ENCODE results near the gene KIF6.

KIF6 gene

DNA sequence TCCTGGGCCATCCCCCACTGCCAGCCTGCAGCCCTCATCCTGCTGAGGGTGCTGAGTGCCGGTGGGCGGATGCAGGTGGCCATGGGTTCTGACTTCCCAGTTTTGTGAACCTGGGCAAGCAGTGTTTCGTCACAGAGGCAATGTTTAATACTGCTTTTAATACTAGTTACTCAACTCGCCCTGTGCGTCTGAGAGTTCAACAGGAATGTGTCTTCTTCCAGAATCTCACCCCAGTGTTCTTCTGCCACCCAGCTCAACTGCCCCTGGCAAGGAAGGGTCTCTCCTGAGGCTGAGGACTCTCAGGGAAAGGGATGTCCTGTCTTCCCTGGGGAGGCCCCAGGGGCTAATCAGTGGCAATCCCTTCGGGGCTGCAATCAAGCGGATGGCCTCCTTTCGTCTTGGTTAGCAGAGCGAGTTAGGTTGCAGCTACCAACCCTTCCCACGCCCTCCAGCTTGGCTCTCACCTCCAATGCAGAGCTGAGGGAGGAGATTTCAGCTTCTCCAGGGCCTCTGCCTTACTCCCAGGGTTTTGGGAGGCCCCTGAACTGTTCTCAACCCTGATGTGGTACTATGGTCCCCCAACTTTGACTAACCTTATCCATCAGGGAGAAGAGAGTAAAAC is 404.7 kb downstream of the KIF6 start:
- no peaks in the 10 kb centered on the region for H3K4me1 ChIP-seq (ENCODE audit: control insufficient read depth, insufficient read depth, low read length, unreplicated experiment)
- H2AFZ ChIP-seq (ENCODE audit: low read length, unreplicated experiment) = no peak overlapping the region
- H3K27ac ChIP-seq (ENCODE audit: low read depth, low read length) = no peak overlapping the region
- H3K27me3 ChIP-seq (ENCODE audit: insufficient read depth, low read length) = peaks cover 73% of the 10 kb centered on the region
- no peaks in the 10 kb centered on the region for H3K36me3 ChIP-seq (ENCODE audit: insufficient read depth, low read length)
- H3K4me3 ChIP-seq (ENCODE audit: low read depth, low read length) = no peak overlapping the region
- H3K79me2 ChIP-seq (ENCODE audit: control insufficient read depth, insufficient read depth, low read length, unreplicated experiment) = no peaks in the 10 kb centered on the region

DNA sequence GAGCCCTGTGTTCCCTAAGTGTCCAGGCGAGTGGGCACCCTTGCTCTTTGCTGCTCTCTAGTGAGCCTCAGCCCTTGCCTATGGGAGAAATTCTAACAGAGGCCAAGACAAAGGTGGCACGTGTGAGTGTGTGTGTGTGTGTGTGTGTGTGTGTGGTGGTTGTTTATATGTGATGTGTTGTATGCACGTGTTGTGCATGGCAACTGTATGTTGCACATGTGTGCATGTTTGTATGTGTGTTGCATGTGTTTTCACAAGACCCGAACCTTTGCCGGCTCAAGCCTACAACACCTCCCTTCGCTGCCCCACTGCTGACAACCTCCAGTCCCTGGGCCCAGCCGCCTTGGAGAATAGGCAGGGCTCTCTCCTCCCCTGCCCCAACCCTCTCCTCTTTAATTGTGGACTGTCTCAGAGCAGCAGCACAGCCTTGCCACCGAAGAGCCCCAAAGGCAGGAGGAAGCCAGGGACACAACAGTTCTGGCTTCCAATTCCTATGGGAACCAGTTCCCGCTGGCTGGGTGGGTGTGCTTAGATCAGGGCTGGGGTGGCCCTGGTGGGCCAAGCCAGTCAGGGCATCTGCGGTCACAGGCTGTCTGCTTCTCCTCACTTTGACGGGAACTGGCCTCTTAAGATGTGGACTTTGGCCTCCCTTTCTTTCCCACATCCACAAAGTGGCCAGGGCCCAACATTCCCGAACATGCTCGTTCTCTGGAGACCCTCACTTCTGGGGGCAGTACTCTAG is 405.4 kb downstream of the KIF6 start:
- no peaks in the 10 kb centered on the region for H3K79me2 ChIP-seq (ENCODE audit: control insufficient read depth, insufficient read depth, low read length, unreplicated experiment)
- no peak overlapping the region for H3K4me3 ChIP-seq (ENCODE audit: low read depth, low read length)
- peaks cover 80% of the 10 kb centered on the region for H3K27me3 ChIP-seq (ENCODE audit: insufficient read depth, low read length)
- H3K4me1 ChIP-seq (ENCODE audit: control insufficient read depth, insufficient read depth, low read length, unreplicated experiment) = no peaks in the 10 kb centered on the region
- no peak overlapping the region for H2AFZ ChIP-seq (ENCODE audit: low read length, unreplicated experiment)
- no peaks in the 10 kb centered on the region for H3K36me3 ChIP-seq (ENCODE audit: insufficient read depth, low read length)
- H3K27ac ChIP-seq (ENCODE audit: low read depth, low read length) = no peak overlapping the region

DNA sequence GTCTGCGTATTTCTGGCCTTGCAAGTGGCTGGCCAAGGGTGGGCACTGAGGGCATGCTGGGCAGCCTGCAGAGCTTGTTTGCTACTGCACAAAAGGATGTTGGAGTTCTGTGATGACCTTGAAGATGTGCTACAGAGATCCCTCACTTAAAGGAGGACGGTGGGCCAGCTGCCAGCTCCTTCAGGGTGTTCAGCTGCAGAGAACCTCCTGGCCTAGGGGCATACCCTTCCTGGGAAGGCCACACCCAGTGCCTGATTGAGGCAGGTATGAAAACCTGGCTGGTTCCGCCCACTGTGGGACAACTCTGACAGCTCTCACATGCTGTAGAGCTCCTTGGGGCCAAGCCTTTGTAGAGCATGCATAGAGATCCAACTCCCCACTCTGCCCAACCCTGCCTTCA is 408.0 kb downstream of the KIF6 start:
- no peak overlapping the region for H3K4me3 ChIP-seq (ENCODE audit: low read depth, low read length)
- no peak overlapping the region for H2AFZ ChIP-seq (ENCODE audit: low read length, unreplicated experiment)
- peaks cover 87% of the 10 kb centered on the region for H3K27me3 ChIP-seq (ENCODE audit: insufficient read depth, low read length)
- H3K36me3 ChIP-seq (ENCODE audit: insufficient read depth, low read length) = no peaks in the 10 kb centered on the region
- no peaks in the 10 kb centered on the region for H3K4me1 ChIP-seq (ENCODE audit: control insufficient read depth, insufficient read depth, low read length, unreplicated experiment)
- no peaks in the 10 kb centered on the region for H3K79me2 ChIP-seq (ENCODE audit: control insufficient read depth, insufficient read depth, low read length, unreplicated experiment)
- H3K27ac ChIP-seq (ENCODE audit: low read depth, low read length) = no peak overlapping the region

DNA sequence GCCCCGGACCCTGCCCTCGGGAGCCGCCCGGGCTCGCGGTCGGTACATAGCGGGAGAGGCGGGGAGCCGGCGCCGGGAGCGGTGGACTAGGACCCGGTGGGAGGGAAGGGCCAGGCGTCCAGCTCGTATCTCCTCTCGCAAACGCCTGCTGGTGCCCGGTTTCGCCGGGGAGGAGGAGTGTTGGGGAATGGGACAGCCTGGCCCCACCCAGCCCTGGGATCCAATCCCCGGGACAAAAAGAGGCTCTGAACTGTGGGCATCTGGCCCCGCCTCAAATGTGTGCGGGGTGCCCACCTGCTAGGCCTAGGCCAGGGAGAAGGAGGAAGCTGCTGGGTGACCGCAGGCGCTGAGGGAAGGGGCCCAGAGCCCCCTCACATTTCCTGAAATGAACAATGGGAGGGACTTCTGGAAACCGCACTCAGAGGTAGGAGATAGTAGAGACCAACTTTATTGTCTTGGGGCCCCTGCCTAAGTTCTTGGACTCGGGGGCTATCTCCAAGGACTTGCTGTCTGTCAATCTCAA is 410.9 kb downstream of the KIF6 start, which contains the start of gene KCNK17:
KCNK17 (minus strand) TSS at position 147 of the 523 bp plus-strand sequence; CDS start at position 48, 99 bp downstream.
- no peaks in the 10 kb centered on the region for H3K4me1 ChIP-seq (ENCODE audit: control insufficient read depth, insufficient read depth, low read length, unreplicated experiment)
- no peak within 1 kb of the TSS for H3K4me3 ChIP-seq (ENCODE audit: low read depth, low read length)
- no peaks in the 10 kb centered on the region for H3K36me3 ChIP-seq (ENCODE audit: insufficient read depth, low read length)
- H2AFZ ChIP-seq (ENCODE audit: low read length, unreplicated experiment) = no peak within 1 kb of the TSS
- H3K27ac ChIP-seq (ENCODE audit: low read depth, low read length) = no peak within 1 kb of the TSS
- H3K79me2 ChIP-seq (ENCODE audit: control insufficient read depth, insufficient read depth, low read length, unreplicated experiment) = no peaks in the 10 kb centered on the region
- peaks cover 74% of the 10 kb centered on the region for H3K27me3 ChIP-seq (ENCODE audit: insufficient read depth, low read length)

DNA sequence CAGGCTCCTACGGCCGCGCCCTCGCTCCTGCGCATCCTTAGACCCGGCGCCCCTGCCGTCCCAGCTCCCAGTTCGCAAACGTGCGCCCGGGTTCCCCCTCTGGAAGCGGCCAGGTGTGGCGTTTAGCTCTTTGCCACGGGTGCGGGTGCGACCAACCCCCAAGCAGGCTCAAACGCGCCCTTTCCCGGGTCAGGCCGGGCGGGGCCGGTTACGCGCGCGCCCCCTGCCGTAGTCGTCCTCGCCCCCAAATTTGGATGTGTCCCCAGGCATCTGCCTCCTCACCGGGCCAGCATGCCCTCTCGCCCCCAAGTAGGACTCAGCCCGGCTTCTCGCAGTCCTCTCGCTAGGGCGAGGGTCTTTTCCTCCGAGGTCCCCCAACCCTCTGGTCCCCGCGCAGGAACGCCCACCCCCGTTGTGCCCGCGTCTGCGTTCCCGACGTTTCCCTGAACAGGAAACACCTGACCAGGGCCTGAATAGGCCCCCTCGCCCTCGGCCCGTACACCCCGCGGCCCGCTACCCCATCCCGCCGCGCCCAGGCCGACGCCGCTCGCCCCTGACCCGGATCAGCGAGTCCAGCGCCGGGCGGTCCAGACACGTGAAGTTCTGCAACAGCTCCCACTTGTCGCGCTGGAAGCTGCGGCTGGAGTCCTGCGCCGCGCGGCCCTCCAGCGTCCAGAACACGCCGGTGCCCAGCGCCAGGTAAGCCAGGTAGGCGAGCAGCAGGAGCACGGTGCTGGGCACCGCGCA is 411.5 kb downstream of the KIF6 start:
- no peaks in the 10 kb centered on the region for H3K79me2 ChIP-seq (ENCODE audit: control insufficient read depth, insufficient read depth, low read length, unreplicated experiment)
- H2AFZ ChIP-seq (ENCODE audit: low read length, unreplicated experiment) = no peak overlapping the region
- peaks cover 68% of the 10 kb centered on the region for H3K27me3 ChIP-seq (ENCODE audit: insufficient read depth, low read length)
- H3K4me1 ChIP-seq (ENCODE audit: control insufficient read depth, insufficient read depth, low read length, unreplicated experiment) = no peaks in the 10 kb centered on the region
- H3K4me3 ChIP-seq (ENCODE audit: low read depth, low read length) = no peak overlapping the region
- H3K36me3 ChIP-seq (ENCODE audit: insufficient read depth, low read length) = no peaks in the 10 kb centered on the region
- H3K27ac ChIP-seq (ENCODE audit: low read depth, low read length) = no peak overlapping the region

DNA sequence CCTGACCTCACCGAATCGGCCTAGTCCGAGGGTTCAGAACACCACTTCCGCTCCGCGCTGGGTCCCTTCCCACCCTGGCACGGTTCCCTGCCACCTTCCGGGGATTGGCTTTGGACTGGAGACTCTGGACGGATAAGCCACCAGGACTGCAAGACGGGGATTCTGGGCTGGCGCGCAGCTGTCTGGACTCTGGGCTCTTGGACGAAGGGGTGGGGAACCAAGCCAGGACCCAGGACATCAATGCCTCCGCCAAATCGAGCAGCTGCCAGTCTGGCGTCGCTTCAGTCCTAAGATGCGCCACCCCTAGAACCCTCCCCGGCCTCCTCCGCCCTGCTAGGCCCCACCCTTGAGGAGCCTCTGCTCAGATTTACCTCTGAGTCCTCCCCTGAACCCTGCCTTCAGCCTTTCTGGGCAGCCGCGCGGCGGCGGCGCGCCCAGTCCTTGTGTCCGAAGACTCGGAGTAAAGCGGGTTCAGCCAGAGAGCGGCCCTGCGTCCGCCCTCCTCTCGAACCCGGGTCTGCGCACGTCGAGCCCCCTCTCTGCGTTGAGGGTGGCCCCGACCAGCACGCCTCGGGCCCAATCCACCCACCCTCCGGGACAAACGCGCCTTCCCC is 412.2 kb downstream of the KIF6 start:
- H2AFZ ChIP-seq (ENCODE audit: low read length, unreplicated experiment) = no peak overlapping the region
- no peak overlapping the region for H3K4me3 ChIP-seq (ENCODE audit: low read depth, low read length)
- H3K4me1 ChIP-seq (ENCODE audit: control insufficient read depth, insufficient read depth, low read length, unreplicated experiment) = no peaks in the 10 kb centered on the region
- H3K36me3 ChIP-seq (ENCODE audit: insufficient read depth, low read length) = no peaks in the 10 kb centered on the region
- H3K79me2 ChIP-seq (ENCODE audit: control insufficient read depth, insufficient read depth, low read length, unreplicated experiment) = no peaks in the 10 kb centered on the region
- no peak overlapping the region for H3K27ac ChIP-seq (ENCODE audit: low read depth, low read length)
- H3K27me3 ChIP-seq (ENCODE audit: insufficient read depth, low read length) = peaks cover 64% of the 10 kb centered on the region

DNA sequence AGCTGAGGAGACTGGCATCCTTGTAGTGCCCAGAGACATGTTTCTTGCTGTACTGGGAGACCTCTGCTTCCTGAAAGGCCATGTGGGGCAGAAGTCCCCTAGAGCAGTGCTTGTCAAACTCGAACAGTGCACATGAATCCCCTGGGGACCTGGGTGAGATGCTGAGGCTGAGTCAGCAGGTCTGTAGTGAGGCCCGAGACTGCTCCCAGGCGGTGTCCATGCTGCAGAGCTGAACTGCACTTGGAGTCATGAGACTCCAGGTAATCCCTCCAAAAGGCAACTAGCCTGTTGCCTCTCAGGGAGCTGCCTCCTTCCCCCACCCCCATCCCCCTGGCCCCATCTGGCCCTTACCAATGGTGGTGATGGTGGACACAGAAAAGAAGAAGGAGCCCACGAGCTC is 414.7 kb downstream of the KIF6 start:
- Histone ChIP-seq H3K4me1 (ENCODE audit: control insufficient read depth, insufficient read depth, low read length, unreplicated experiment) (no peaks in the 10 kb centered on the region), H3K27me3 (ENCODE audit: insufficient read depth, low read length) (peaks cover 46% of the 10 kb centered on the region), H3K36me3 (ENCODE audit: insufficient read depth, low read length) (no peaks in the 10 kb centered on the region), H2AFZ (ENCODE audit: low read length, unreplicated experiment) (no peak overlapping the region), H3K79me2 (ENCODE audit: control insufficient read depth, insufficient read depth, low read length, unreplicated experiment) (no peaks in the 10 kb centered on the region), H3K27ac (ENCODE audit: low read depth, low read length) (no peak overlapping the region), H3K4me3 (ENCODE audit: low read depth, low read length) (no peak overlapping the region)

DNA sequence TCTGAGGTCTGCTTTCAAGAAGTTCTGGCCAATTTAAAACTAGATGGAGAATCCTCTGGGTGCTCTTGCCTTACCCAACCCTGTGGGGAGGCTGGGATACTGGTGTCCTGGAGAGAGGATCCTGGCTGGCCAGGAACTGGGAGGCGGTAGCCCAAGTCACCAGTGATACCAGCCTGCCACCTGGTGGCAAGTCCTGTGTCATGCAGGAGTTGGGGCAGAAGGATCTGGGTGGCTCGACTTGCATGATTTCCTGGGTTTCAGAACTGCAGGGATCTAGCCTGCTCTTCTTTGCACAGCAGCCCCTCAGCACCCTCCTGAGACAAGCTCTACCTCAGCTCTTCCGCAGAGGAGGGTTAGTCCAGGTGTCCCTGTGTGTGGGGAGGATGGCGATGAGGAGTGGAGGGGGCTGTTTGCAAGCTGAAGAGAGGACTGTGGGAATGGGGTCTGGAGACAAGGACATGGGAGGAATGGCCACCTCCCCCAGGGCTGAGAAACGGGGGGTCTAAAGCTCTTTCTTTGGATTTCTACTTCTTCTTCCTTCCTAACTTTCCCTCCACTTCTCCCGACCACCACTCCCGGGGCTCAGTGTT is 415.2 kb downstream of the KIF6 start:
- Histone ChIP-seq H3K4me3 (ENCODE audit: low read depth, low read length) (no peak overlapping the region), H3K79me2 (ENCODE audit: control insufficient read depth, insufficient read depth, low read length, unreplicated experiment) (no peaks in the 10 kb centered on the region), H3K36me3 (ENCODE audit: insufficient read depth, low read length) (no peaks in the 10 kb centered on the region), H3K27me3 (ENCODE audit: insufficient read depth, low read length) (peaks cover 43% of the 10 kb centered on the region), H2AFZ (ENCODE audit: low read length, unreplicated experiment) (no peak overlapping the region), H3K4me1 (ENCODE audit: control insufficient read depth, insufficient read depth, low read length, unreplicated experiment) (no peaks in the 10 kb centered on the region), H3K27ac (ENCODE audit: low read depth, low read length) (no peak overlapping the region)

DNA sequence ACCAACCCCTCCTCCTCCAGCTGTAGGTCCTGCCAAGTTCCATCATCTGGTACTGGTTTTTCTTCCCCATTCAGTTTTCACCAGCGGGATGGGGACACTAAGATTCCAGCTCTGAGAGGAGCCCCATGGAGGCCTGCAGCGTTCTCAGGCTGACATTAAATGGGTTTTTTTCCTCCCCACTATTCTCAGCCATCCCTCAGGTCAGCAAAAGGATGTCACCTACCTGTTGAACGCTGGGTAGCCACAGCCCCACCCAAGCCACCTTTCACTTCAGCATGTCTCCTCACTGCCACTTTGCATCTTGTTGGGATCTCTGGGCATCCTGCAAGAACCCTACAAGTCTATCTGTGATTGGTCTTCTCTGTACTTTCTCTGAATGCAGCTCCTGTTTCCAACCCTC is 417.7 kb downstream of the KIF6 start:
- H3K4me3 ChIP-seq (ENCODE audit: low read depth, low read length) = no peak overlapping the region
- no peak overlapping the region for H3K27ac ChIP-seq (ENCODE audit: low read depth, low read length)
- no peaks in the 10 kb centered on the region for H3K79me2 ChIP-seq (ENCODE audit: control insufficient read depth, insufficient read depth, low read length, unreplicated experiment)
- H3K4me1 ChIP-seq (ENCODE audit: control insufficient read depth, insufficient read depth, low read length, unreplicated experiment) = no peaks in the 10 kb centered on the region
- no peak overlapping the region for H2AFZ ChIP-seq (ENCODE audit: low read length, unreplicated experiment)
- H3K27me3 ChIP-seq (ENCODE audit: insufficient read depth, low read length) = peaks cover 19% of the 10 kb centered on the region
- no peaks in the 10 kb centered on the region for H3K36me3 ChIP-seq (ENCODE audit: insufficient read depth, low read length)

DNA sequence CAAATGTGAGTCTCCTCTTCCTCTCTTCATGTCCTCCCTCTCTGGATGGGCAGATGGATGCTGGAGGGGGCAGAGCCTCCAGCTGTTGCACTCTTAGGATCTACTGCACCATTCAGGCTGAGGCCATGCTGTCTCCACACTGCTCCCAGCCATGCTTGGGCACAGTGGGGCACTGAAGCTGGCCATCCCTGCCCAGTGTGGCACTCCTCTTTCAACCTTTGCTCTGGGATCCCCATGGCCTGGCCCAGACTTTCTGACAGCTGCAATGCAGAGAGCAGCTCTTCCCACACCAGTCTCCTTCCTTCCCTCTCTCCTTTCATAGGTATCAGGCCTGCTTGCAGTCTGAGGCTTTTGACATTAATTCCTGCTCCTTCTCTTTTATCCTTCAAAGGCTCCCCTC is 420.3 kb downstream of the KIF6 start:
- Histone ChIP-seq H3K27me3 (ENCODE audit: insufficient read depth, low read length) (0 out of 2 replicates have a peak, but pooled peaks cover 4% of the 10 kb centered on the region), H3K36me3 (ENCODE audit: insufficient read depth, low read length) (no peaks in the 10 kb centered on the region), H3K27ac (ENCODE audit: low read depth, low read length) (no peak overlapping the region), H2AFZ (ENCODE audit: low read length, unreplicated experiment) (no peak overlapping the region), H3K4me3 (ENCODE audit: low read depth, low read length) (no peak overlapping the region), H3K4me1 (ENCODE audit: control insufficient read depth, insufficient read depth, low read length, unreplicated experiment) (no peaks in the 10 kb centered on the region), H3K79me2 (ENCODE audit: control insufficient read depth, insufficient read depth, low read length, unreplicated experiment) (no peaks in the 10 kb centered on the region)
